Ovary (tissue), 10 donors: ENCODE results near the gene MCM3AP. TPM values are rescaled to one million over a fixed set of nuclear protein-coding genes. Genes with fewer than 3 reads are reported as not detected.

Experiments
- DNase-seq, 5 donors: peaks; one replicate each; pipeline ENCODE4 v3.0.0-alpha.2; 2019 to 2020
- H3K27ac ChIP-seq, 2 donors: fragments of 200-600 bp; one replicate each; pipeline versions ENCODE4 v1.5.1 to v1.8.0; 2019 to 2022
- H3K27me3 ChIP-seq: fragments of 200-600 bp; one replicate; pipeline ENCODE4 v1.8.0; 2022
- H3K36me3 ChIP-seq: fragments of 200-600 bp; sonication (generic); one replicate; pipeline ENCODE4 v1.5.1; 2019
- H3K4me1 ChIP-seq: one replicate; pipeline ENCODE4 v1.8.1; 2013; ENCODE audit warnings: mild to moderate bottlenecking, moderate library complexity; ENCODE audit not compliant: insufficient read depth
- H3K4me3 ChIP-seq: fragments of 200-600 bp; sonication (generic); one replicate; pipeline ENCODE4 v1.5.1; 2017
- H3K9me3 ChIP-seq, 2 donors: fragments of 200-600 bp in 1 of 2; sonication (generic) in 1 of 2; one replicate each; pipeline versions ENCODE4 v1.5.1 to v1.8.1; 2013 to 2019; ENCODE audit warnings: mild to moderate bottlenecking in 1 of 2, moderate library complexity in 1 of 2
- CTCF ChIP-seq, 3 donors: fragments of 450-650 bp in 2 of 3; fragments of 200-600 bp in 1 of 3; IDR thresholded peaks; one replicate each; pipeline versions ENCODE4 v1.5.1 to v1.8.0; 2016 to 2022; ENCODE audit warnings: antibody characterized with exemption in 3 of 3, mild to moderate bottlenecking in 1 of 3
- EP300 ChIP-seq: sonication (generic); formaldehyde crosslinking; IDR thresholded peaks from one replicate; pipeline ENCODE4 v1.6.1; 2017; ENCODE audit warnings: antibody characterized with exemption
- POLR2A ChIP-seq: fragments of 450-650 bp; IDR thresholded peaks from one replicate; pipeline ENCODE4 v1.6.1; 2017; ENCODE audit warnings: antibody characterized with exemption, mild to moderate bottlenecking, moderate library complexity
- WGBS, 3 donors: extraction: QIAGEN DNeasy Blood & Tissue Kit in 1 of 3; methylation state at CpG; one replicate each; pipeline versions ENCODE4 v1.1.5 to v1.1.7; 2013 to 2017; 5-methylcytosine and 5-hydroxymethylcytosine counted together
- intact Hi-C, 4 donors: fragments of 100-400 bp; cut with DNase I; formaldehyde crosslinking; loops; one replicate each; pipeline versions ENCODE4 v1.11.0 to v1.15.1; 2022 to 2023
- long read RNA-seq, 3 donors: library from polyadenylated mRNA in 2 of 3; unstranded in 2 of 3; transcript quantifications; one replicate each; pipeline ENCODE4 v2.0.0 and lab custom pipeline, GENCODE V29; 2021 to 2026
- polyA plus RNA-seq, 2 donors: library from polyadenylated mRNA; stranded (reverse); fragments of 200-250 nt in 1 of 2; fragments of 350-450 nt in 1 of 2; fragmentation: Illumina TruSeq in 1 of 2; extraction: RNeasy Lipid Tissue Mini Kit (QIAGEN cat#74804) in 1 of 2; gene quantifications; one replicate each; pipeline ENCODE4 v1.2.3, GENCODE V29; 2013 to 2014
- total RNA-seq, 7 donors: library from RNA; depleted of rRNA in 2 of 7; stranded (reverse); fragments of >200 nt in 2 of 7; fragmentation: NEBNext Ultra II Directional in 3 of 7; extraction: Animal tissue kit (Norgen Biotek cat#: 25700) in 3 of 7; gene quantifications; one replicate each; pipeline versions ENCODE4 v1.1.0 to v1.2.4, GENCODE V29; 2016 to 2023
- donor health status: DM: no; HTN: no; CAD: no; lungs with moderate emphysema.
- donor health status: DM: no; HTN: no; CAD: no.
- donor health status: Bipolar disorder and iron deficiency.
- donor health status: DM: yes; HTN: yes; CAD: no.
- donor health status: DM: no; HTN: no; CAD: no.
- donor health status: DM: yes; HTN: yes; CAD: no.

Gene MCM3AP
- total RNA-seq (10 to 100 TPM; 58.2 to 89.3 (median 84.5) TPM), polyA plus RNA-seq (10 to 100 TPM; 35.9 to 50.4 TPM)
- long read RNA-seq, donor 1, full-length matches to known transcripts, result 15 of 61 reads
- long read RNA-seq, donor 1, partial matches to known transcripts, result 34 of 61 reads
- long read RNA-seq, donor 1, other reads (novel, unspliced or antisense), result 12 of 61 reads
- long read RNA-seq, donor 2, full-length matches to known transcripts, result 9 of 18 reads
- long read RNA-seq, donor 2, partial matches to known transcripts, result 9 of 18 reads
- long read RNA-seq, donor 2, other reads (novel, unspliced or antisense), result 0 of 18 reads
- long read RNA-seq, donor 3, full-length matches to known transcripts, result 18 of 84 reads
- long read RNA-seq, donor 3, partial matches to known transcripts, result 28 of 84 reads
- long read RNA-seq, donor 3, other reads (novel, unspliced or antisense), result 38 of 84 reads

- Histone ChIP-seq H3K36me3 (no peaks in the 10 kb centered on the region), H3K4me1 (peaks cover 17% of the 10 kb centered on the region), H3K4me3 (peak within 1 kb of the TSS; percentile 93), H3K27me3 (no peaks in the 10 kb centered on the region), H3K9me3 (no peaks in the 10 kb centered on the region), H3K27ac (peak within 1 kb of the TSS; percentile 76 to 93)
- no peak for DNase-seq
- TF ChIP-seq POLR2A (no peak), EP300 (no peak), CTCF (IDR thresholded peaks at IDR 0.05) (no peak)
- intact Hi-C loops, result loop anchor here in 2 of 4 donors (5.0 to 10.0 kb wide), 2 partner anchors 60 to 133 kb away; partner anchors contain the start of gene LSS (in 1 of the 2)
- 28 to 32% (median 31%) methylated on average over 6 of the region's 6 CpGs for WGBS, 3 donors
Measured at GRCh38 chr21:46285206-46285661, at the start of gene MCM3AP. Gene MCM3AP (minus strand): TSS chr21:46285611. CDS start chr21:46285286, 325 bp downstream.

- Histone ChIP-seq H3K4me1 (no peaks in the 10 kb centered on the region), H3K4me3 (no peak overlapping the region), H3K27me3 (no peaks in the 10 kb centered on the region), H3K9me3 (no peaks in the 10 kb centered on the region), H3K36me3 (no peaks in the 10 kb centered on the region), H3K27ac (no peak overlapping the region)
- 81 to 88% (median 86%) methylated on average over 12 of the region's 12 CpGs for WGBS, 3 donors
- intact Hi-C loops, result no loop called here
- DNase-seq, result no peak
- TF ChIP-seq EP300, result no peak
- no peak for TF ChIP-seq POLR2A
- TF ChIP-seq CTCF (IDR thresholded peaks at IDR 0.05), result no peak
Measured at GRCh38 chr21:46334351-46335140, 49.1 kb upstream of the MCM3AP start.

- no peaks in the 10 kb centered on the region for H3K27me3 ChIP-seq
- H3K36me3 ChIP-seq, result no peaks in the 10 kb centered on the region
- H3K4me1 ChIP-seq, result peaks cover 3% of the 10 kb centered on the region
- H3K27ac ChIP-seq, result no peak overlapping the region
- no peaks in the 10 kb centered on the region for H3K9me3 ChIP-seq
- DNase-seq, result no peak
- no peak for TF ChIP-seq EP300
- no peak for TF ChIP-seq CTCF (IDR thresholded peaks at IDR 0.05)
- TF ChIP-seq POLR2A, result no peak
- WGBS, 3 donors, result 91 to 92% (median 92%) methylated on average over 2 of the region's 2 CpGs
- H3K4me3 ChIP-seq, result no peak overlapping the region
- intact Hi-C loops, result no loop called here
Measured at GRCh38 chr21:46329796-46330195, 44.4 kb upstream of the MCM3AP start.

- Histone ChIP-seq H3K4me1 (peaks cover 3% of the 10 kb centered on the region), H3K27ac (no peak overlapping the region), H3K36me3 (no peaks in the 10 kb centered on the region), H3K4me3 (no peak overlapping the region), H3K27me3 (no peaks in the 10 kb centered on the region), H3K9me3 (no peaks in the 10 kb centered on the region)
- WGBS, 3 donors, result 79 to 85% (median 80%) methylated on average over 5 of the region's 5 CpGs
- no peak for TF ChIP-seq POLR2A
- TF ChIP-seq CTCF (IDR thresholded peaks at IDR 0.05), result no peak
- TF ChIP-seq EP300, result no peak
- DNase-seq, result no peak
- intact Hi-C loops, result no loop called here
Measured at GRCh38 chr21:46328151-46328550, 42.7 kb upstream of the MCM3AP start.
